GM12878 (cell line): ENCODE results near the gene SEMA3B. TPM values are rescaled to one million over a fixed set of nuclear protein-coding genes. Genes with fewer than 3 reads are reported as not detected.
A peak's percentile ranks its signal among the peaks of the same experiment; 100 is the strongest.

Experiments
- ASH2L ChIP-seq: fragments of 300-600, 200-600 bp; sonication (generic); IDR thresholded peaks from 2 replicates; pipeline ENCODE4 v1.6.1; 2017; ENCODE audit warnings: low read depth, mild to moderate bottlenecking, borderline replicate concordance
- EGR1 ChIP-seq, 2 experiments: IDR thresholded peaks; 1 replicate in 1 of 2; 2 replicates in 1 of 2; pipeline ENCODE4 v1.6.1; 2011 to 2012; ENCODE audit warnings: low read depth in 2 of 2, low read length in 2 of 2, borderline replicate concordance in 1 of 2, mild to moderate bottlenecking in 1 of 2, moderate library complexity in 1 of 2
- HDAC6 ChIP-seq: fragments of 200-600 bp; sonication (generic); IDR thresholded peaks from one replicate; pipeline ENCODE4 v1.8.0; 2017; ENCODE audit warnings: antibody characterized with exemption; ENCODE audit not compliant: unreplicated experiment
- NFYB ChIP-seq: IDR thresholded peaks from 2 replicates; pipeline ENCODE4 v1.6.1; 2011; ENCODE audit warnings: low read depth, mild to moderate bottlenecking, low read length, improper control_type of control experiment, moderate library complexity; ENCODE audit not compliant: insufficient read depth
- SMC3 ChIP-seq: IDR thresholded peaks from 2 replicates; pipeline ENCODE4 v1.6.1; 2011; ENCODE audit warnings: low read length, improper control_type of control experiment, borderline replicate concordance
- TCF12 ChIP-seq: IDR thresholded peaks from 2 replicates; pipeline ENCODE4 v1.6.1; 2011; ENCODE audit warnings: low read depth, mild to moderate bottlenecking, low read length
- TCF3 ChIP-seq: IDR thresholded peaks from 2 replicates; pipeline ENCODE4 v1.6.1; 2012; ENCODE audit warnings: low read depth, mild to moderate bottlenecking, low read length, borderline replicate concordance; ENCODE audit not compliant: insufficient read depth
- polyA plus RNA-seq, 11 experiments: library from polyadenylated mRNA; depleted of rRNA in 4 of 11; unstranded in 6 of 11; stranded (reverse) in 5 of 11; fragments of >200 nt; fragmentation: Nextera tagmentation in 4 of 11; fragmentation: Illumina TruSeq in 1 of 11; extraction: Ambion mirVana in 4 of 11; extraction: Trizol in 1 of 11; gene quantifications; 1 replicate in 1 of 11; 2 replicates in 10 of 11; pipeline versions ENCODE4 v1.2.1 to v1.2.3, GENCODE V29; 2011 to 2016; ENCODE audit warnings: inconsistent platforms in 2 of 11, missing spikeins in 2 of 11, low read depth in 1 of 11
- total RNA-seq, 4 experiments: library from RNA; depleted of rRNA in 3 of 4; stranded (reverse); fragments of >200 nt in 3 of 4; fragmentation: Illumina TruSeq in 1 of 4; extraction: Trizol in 1 of 4; gene quantifications; 2 replicates each; pipeline versions ENCODE4 v1.2.1 to v1.2.3, GENCODE V29; 2013 to 2021
- TF ChIP-seq, protein P1 (sequence below): IDR thresholded peaks from 2 replicates; pipeline ENCODE4 v1.6.1; 2012; ENCODE audit warnings: low read depth, low read length, improper control_type of control experiment
- TF ChIP-seq, protein P2 (sequence below): IDR thresholded peaks from 2 replicates; pipeline ENCODE4 v1.6.1; 2012; ENCODE audit warnings: low read depth, low read length, improper control_type of control experiment
- TF ChIP-seq, protein P3 (sequence below): fragments of 450-650 bp; formaldehyde crosslinking; IDR thresholded peaks from 2 replicates; pipeline ENCODE4 v1.5.0; 2022; ENCODE audit warnings: mild to moderate bottlenecking, missing genetic modification characterization
- TF ChIP-seq, protein P4 (sequence below): fragments of 450-650 bp; IDR thresholded peaks from 2 replicates; pipeline ENCODE4 v1.6.1; 2016; ENCODE audit warnings: mild to moderate bottlenecking
- TF ChIP-seq, protein P5 (sequence below): fragments of 450-650 bp; IDR thresholded peaks from 2 replicates; pipeline ENCODE4 v1.6.1; 2017; ENCODE audit warnings: mild to moderate bottlenecking, low read depth, inconsistent platforms; ENCODE audit not compliant: poor library complexity, severe bottlenecking

SEMA3B gene
- total and polyA plus RNA-seq, 10 of the 15 experiments (the other 5 are each of a cell fraction or from before 2014, with no cell fraction given): 0.06 to 0.59 (median 0.14) TPM; not detected in 2

DNA sequence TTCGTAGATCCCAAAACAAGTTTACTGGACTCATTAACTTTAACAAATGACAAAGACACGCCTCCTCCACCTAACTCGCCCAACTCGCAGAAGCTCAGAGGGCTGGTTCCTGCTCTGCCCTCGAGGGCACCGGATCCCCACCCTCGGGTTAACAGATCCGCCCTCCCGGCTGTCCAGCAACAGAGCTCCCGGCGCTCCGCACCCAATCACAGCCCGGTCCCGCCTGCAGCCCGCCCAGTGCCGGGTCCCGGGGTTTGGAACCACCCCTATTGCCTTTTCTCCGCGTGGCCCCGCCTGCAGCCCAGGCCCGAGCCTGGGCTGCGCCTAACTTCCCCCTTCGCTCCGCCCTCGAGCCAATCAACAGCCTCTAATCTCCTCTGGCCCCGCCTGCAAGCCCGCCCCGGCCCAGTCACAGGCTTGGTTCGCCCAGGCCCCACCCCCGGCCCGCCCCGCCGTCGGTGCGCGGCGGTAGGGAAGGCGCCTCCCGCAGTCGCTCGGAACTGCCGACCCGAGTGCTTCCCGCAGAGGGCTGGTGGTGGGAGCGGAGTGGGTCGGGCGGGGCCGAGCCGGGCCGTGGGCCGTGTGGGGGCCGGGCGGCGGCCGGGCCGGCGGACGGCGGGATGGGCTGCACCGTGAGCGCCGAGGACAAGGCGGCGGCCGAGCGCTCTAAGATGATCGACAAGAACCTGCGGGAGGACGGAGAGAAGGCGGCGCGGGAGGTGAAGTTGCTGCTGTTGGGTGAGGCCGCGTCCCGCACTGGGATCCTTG is 33.0 kb upstream of the SEMA3B start, which contains the start of gene GNAI2 (continued):
- TF ChIP-seq, protein P1, sequence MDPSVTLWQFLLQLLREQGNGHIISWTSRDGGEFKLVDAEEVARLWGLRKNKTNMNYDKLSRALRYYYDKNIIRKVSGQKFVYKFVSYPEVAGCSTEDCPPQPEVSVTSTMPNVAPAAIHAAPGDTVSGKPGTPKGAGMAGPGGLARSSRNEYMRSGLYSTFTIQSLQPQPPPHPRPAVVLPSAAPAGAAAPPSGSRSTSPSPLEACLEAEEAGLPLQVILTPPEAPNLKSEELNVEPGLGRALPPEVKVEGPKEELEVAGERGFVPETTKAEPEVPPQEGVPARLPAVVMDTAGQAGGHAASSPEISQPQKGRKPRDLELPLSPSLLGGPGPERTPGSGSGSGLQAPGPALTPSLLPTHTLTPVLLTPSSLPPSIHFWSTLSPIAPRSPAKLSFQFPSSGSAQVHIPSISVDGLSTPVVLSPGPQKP: no peak
- TF ChIP-seq EGR1 (IDR thresholded peaks at IDR 0.05; ENCODE audit: borderline replicate concordance in 1 of 2, low read depth in 2 of 2, low read length in 2 of 2) (0 out of 3 replicates have a peak, but pooled peaks of 1 of the 2 experiments have one; percentile 18), SMC3 (no peak), NFYB (peak; percentile 76; the same call in 1 of the 2 replicates), ASH2L (no peak), HDAC6 (peak; percentile 42), TCF12 (no peak), TCF3 (peak; percentile 50; the same call in 1 of the 2 replicates)
- TF ChIP-seq, protein P2, sequence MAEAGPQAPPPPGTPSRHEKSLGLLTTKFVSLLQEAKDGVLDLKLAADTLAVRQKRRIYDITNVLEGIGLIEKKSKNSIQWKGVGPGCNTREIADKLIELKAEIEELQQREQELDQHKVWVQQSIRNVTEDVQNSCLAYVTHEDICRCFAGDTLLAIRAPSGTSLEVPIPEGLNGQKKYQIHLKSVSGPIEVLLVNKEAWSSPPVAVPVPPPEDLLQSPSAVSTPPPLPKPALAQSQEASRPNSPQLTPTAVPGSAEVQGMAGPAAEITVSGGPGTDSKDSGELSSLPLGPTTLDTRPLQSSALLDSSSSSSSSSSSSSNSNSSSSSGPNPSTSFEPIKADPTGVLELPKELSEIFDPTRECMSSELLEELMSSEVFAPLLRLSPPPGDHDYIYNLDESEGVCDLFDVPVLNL: no peak
- TF ChIP-seq, protein P3, sequence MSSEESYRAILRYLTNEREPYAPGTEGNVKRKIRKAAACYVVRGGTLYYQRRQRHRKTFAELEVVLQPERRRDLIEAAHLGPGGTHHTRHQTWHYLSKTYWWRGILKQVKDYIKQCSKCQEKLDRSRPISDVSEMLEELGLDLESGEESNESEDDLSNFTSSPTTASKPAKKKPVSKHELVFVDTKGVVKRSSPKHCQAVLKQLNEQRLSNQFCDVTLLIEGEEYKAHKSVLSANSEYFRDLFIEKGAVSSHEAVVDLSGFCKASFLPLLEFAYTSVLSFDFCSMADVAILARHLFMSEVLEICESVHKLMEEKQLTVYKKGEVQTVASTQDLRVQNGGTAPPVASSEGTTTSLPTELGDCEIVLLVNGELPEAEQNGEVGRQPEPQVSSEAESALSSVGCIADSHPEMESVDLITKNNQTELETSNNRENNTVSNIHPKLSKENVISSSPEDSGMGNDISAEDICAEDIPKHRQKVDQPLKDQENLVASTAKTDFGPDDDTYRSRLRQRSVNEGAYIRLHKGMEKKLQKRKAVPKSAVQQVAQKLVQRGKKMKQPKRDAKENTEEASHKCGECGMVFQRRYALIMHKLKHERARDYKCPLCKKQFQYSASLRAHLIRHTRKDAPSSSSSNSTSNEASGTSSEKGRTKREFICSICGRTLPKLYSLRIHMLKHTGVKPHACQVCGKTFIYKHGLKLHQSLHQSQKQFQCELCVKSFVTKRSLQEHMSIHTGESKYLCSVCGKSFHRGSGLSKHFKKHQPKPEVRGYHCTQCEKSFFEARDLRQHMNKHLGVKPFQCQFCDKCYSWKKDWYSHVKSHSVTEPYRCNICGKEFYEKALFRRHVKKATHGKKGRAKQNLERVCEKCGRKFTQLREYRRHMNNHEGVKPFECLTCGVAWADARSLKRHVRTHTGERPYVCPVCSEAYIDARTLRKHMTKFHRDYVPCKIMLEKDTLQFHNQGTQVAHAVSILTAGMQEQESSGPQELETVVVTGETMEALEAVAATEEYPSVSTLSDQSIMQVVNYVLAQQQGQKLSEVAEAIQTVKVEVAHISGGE (CRISPR knock-in tag): no peak
- TF ChIP-seq, protein P4, sequence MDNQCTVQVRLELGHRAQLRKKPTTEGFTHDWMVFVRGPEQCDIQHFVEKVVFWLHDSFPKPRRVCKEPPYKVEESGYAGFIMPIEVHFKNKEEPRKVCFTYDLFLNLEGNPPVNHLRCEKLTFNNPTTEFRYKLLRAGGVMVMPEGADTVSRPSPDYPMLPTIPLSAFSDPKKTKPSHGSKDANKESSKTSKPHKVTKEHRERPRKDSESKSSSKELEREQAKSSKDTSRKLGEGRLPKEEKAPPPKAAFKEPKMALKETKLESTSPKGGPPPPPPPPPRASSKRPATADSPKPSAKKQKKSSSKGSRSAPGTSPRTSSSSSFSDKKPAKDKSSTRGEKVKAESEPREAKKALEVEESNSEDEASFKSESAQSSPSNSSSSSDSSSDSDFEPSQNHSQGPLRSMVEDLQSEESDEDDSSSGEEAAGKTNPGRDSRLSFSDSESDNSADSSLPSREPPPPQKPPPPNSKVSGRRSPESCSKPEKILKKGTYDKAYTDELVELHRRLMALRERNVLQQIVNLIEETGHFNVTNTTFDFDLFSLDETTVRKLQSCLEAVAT: 0 out of 2 replicates have a peak, but pooled peaks have one; percentile 11
- TF ChIP-seq, protein P5, sequence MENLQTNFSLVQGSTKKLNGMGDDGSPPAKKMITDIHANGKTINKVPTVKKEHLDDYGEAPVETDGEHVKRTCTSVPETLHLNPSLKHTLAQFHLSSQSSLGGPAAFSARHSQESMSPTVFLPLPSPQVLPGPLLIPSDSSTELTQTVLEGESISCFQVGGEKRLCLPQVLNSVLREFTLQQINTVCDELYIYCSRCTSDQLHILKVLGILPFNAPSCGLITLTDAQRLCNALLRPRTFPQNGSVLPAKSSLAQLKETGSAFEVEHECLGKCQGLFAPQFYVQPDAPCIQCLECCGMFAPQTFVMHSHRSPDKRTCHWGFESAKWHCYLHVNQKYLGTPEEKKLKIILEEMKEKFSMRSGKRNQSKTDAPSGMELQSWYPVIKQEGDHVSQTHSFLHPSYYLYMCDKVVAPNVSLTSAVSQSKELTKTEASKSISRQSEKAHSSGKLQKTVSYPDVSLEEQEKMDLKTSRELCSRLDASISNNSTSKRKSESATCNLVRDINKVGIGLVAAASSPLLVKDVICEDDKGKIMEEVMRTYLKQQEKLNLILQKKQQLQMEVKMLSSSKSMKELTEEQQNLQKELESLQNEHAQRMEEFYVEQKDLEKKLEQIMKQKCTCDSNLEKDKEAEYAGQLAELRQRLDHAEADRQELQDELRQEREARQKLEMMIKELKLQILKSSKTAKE: no peak
